ENCODE data around the gene CFAP46.

DNA sequence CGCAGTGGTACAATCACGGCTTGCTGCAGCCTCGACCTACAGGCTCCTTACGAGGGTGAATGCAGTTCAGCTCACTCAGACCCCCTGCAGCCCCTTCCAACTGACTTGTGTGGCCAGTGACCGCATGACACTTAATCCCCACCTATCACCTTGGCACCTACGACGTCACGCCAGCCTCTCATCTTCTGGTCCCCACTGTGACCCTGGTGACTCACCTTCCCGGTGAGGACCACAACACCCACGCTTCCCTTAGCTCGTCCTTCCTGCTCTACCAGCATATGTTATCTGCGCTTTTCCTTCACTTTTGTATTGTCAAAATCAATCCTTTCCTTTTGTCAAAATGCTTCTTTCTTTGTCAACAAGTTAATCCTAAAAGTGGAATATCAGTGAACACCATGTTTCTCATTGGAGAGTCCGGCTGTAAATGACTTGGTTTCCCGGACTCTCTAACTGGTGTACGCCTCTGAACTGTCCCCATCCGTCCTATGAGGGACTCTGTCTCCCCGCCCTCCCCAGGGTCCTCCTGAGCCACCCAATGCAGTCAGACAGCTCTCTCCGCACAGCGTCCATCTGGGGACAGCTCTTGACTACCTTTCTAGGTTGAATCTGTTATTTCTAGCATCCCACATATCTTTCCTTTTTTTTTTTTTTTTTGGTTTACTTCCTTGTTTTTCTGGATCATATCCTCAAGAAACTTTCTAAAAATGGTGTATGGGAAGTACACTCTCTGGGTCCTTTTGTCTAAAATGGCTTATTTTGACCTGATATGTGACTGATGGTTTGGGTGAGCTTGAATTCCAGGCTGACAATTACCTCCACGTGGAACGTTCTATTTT lies 37.3 kb downstream of the CFAP46 start:
- TF ChIP-seq TAF7 (optimal IDR thresholded peaks at IDR 0.05; ENCODE audit: borderline replicate concordance, low read depth, low read length) (no peak), SRF (IDR thresholded peaks at IDR 0.05; ENCODE audit: low read depth, low read length) (no peak)
